SW480 (cell line): ENCODE measurements around the gene FUT9.

Experiments
- DNase-seq: peaks from one replicate; pipeline ENCODE4 v3.0.0-alpha.2; 2016; ENCODE audit warnings: low spot score

Gene FUT9

DNA sequence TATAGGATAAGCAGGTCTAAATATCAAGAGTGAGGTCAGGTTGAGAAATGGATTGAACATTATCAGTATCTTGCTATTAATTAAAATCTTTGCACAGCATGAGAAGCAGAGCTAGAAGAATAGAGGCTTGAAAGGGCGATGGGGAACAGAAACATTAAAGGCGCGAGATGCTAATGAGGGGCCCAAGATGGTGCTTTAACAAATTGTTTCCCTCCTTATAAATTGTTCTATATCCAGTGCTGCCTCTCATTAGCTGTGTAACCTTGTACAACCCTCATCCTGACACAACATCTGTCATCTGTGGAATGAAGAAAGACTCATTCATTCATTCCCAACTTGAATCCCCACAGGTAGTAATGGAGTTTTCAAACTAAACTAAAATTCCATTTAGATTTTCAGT, 57.8 kb downstream of the FUT9 start:
- no peak for DNase-seq

GRCh38 chr6:96074006-96074405, 58.2 kb downstream of the FUT9 start:
- DNase-seq = no peak

- DNase-seq = no peak
Measured at GRCh38 chr6:96075826-96076225, 60.1 kb downstream of the FUT9 start.

DNA sequence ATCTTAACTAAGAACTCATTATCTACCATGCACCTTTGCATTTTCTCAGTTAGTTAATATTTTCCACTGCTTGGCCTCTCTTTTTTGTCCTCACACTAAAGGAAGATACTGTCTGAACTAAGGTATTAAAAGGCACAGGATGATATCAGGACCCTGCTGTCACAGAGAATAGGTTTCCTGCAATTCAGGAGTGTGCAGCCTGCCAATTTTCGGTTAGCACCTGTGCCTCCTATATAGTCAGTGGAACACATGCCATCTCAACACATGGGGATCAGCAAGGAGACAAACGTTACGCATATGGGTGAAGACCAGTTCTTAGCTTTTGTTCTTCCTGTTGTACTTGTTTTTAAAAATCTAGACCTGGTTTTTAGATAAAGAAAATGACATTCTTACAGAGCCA, 71.0 kb downstream of the FUT9 start:
- no peak for DNase-seq

GRCh38 chr6:96089173-96089572, 73.4 kb downstream of the FUT9 start:
- DNase-seq = no peak

DNA sequence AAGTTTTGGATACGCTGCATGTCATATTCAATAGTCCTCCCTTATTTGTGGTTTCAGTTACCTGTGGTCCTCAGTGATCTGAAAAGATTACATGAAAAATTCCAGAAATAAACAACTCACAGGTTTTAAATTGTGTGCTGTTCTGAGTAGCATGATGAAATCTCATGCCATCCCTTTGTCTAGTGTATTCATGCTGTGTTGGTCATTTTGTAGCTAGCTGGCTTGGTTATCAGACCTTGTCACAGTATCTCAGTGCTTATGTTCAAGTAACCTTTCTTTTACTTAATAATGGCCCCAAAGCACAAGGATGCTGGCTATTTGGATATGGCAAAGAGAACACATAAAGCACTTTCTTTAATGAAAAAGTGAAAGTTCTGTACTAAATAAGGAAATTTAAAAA, 78.3 kb downstream of the FUT9 start:
- DNase-seq = no peak

- DNase-seq = no peak
Measured at GRCh38 chr6:96099069-96099468, 83.3 kb downstream of the FUT9 start.

DNA sequence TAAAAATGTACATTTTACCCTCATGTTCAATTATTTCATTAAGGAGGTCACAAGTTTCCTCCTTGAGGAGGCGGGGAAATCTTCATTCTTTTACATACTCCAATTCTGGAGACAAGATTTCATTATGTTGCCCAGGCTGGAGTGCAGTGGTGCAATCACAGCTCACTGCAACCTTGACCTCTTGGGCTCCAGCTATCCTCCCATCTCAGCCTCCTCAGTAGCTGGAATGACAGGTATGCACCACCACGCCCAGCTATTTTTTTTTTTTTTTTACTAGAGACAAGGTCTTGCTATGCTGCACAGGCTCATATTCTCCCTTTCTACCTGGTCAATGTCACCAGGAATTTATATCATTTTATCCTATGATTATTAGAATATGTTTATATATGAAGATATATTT, 85.8 kb downstream of the FUT9 start:
- DNase-seq = no peak

DNA sequence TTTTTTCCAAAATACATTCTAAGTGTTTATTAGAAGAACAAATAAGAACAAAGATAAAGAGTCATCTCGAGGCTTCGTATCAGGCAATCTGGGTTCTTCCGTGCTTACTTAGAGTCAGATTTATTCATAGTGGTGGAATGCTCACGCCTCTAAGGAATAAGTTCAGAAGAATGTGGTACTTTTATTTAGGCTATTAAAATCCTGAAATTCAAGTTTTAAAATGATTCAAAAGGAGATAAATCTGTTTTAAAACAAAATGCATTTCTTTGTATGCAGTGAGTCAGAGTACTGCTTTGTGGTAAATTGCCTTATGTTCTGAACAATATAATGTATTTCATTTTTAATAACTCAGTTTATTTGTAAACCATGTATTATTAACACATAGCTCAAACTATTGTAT, 89.1 kb downstream of the FUT9 start:
- no peak for DNase-seq

DNA sequence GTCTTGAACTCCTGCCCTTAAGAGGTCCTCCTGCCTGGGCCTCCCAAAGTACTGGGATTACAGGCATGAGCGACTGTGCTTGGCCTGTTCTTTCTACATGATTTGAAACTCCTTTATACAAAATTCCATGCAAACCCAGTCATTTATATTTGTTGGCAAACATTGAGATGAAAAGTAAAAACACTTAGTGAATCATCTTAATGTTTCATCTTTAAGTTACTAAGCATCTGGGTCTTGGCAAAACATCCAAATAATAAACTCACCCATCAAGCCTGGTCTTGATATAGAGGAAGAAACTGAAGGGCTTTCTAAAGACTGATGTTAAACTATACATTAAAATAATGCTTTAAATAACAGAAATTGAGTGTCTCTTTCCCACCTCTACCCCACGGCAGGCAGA, 95.1 kb downstream of the FUT9 start:
- DNase-seq = no peak

DNA sequence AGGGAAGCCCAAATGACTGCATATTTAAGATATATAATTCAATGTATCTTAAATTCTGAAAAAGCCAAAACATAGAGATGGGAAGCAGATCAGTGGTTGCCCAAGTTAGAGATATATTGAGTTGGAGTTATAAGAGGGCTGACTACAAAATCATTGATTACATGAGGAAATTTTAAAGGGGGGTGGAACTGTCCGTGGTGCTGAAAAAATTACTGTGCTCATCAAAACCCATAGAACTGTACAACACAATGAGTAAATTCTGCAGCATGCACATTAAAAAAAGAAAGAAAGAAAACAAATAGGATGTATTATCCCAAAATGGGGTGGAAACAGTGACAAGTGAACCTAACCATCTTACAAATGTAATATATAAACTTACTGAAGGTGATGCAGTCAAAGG, 100.9 kb downstream of the FUT9 start:
- DNase-seq = no peak

- DNase-seq = no peak
Measured at GRCh38 chr6:96124778-96125177, 109.0 kb downstream of the FUT9 start.

DNA sequence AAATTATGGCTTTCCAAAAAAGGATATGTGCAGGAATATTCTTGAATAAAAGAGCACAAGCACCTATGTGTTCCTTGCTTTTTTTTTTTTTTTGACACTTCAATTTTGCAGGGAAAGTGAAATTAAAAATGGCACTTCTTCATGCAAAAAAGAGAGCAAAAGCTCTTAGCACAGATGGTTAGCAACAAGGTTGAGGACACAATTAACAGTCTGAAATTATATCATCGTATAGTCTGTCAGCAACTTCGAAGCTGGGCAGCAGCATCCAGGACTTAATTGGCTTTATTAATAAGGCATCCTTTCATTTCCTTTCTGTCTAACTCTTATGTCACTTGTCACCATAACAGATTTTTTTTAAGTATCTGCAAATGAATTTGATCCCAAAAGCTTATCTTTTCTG, 122.6 kb downstream of the FUT9 start:
- DNase-seq = no peak

- no peak for DNase-seq
Measured at GRCh38 chr6:96142142-96142541, 126.4 kb downstream of the FUT9 start.

DNA sequence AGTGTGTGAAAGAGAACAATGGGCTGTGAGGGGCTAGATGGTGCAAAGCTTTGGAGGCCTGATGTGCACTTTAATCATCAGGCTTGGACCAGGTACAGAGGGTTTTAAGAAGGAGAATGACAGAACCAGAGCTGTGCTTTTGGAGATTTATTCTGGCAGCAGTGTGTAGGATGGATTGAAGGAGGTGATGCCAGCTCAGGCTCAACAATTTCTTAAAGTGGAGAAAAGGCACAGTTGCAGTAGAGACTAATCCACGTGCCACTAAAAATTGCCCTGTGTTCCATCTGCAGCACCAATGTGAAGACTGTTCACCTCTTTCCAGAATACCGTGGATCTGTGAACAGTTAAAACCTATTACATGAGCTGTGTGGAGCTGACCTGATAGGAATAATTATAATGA, 134.7 kb downstream of the FUT9 start:
- no peak for DNase-seq

DNA sequence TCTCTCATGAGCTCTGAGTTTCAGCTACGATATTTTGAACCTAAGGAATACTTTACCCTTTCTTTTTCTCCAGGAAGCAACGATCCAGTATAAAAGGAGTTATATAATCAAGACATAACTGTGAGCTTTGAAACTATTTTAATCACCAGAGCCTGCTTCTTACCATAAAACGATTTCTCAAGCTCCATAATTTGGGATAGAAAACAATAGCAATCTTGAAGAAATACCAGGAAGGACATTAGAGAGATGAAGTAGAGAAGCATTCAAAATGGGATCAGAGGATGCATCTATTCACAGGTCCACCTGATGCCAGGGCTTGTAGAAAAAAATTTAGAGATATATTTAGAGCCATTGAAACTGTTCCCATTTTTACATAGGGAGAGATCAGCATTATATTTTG, 135.9 kb downstream of the FUT9 start:
- no peak for DNase-seq

DNA sequence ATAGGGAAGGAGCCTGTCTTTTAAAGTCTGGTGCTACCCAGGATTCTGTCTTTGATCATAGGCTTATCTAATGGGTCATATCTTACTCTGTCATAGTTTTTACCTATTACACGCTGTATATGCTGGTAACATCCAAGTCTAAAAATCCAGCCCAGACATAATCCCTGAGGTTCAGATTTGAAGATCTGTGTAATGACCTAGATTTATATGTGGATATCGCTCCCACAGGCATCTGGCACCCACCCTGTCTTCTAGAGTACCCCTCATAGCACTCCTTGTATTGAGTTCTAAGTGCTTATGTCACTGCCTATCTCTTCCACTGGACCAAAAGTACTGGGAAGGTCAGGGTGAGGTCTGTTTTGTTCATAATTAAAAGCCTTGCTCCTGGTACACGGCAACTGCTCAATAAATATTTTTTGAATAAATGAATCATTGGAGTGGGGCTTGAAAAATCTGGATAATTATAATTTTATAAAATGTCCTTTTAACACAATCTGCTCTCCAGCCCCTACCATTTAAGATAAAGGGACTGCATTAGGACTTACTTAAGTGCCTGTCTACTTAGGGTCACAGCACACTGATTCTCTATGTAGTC, 136.4 kb downstream of the FUT9 start:
- DNase-seq = no peak

DNA sequence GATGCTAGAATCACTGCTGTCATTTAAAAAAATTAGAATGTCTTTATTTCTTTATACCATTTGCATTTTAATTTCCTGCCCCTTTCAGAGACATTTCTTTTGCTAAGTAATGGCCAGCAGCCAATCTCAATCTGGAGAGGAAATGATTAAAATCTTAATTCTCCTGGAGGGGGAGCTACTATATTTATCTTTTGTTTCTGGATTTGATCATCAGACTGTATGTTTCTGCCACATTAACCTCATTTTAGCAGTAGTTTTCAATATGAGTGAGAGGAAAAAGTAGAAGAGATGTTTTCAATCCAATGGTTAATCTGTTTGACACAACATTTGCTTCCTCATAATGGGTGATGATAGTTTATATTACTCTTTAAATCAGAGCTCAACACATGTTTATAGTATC, 138.0 kb downstream of the FUT9 start:
- no peak for DNase-seq

- DNase-seq = no peak
Measured at GRCh38 chr6:96156425-96156824, 140.7 kb downstream of the FUT9 start.

DNA sequence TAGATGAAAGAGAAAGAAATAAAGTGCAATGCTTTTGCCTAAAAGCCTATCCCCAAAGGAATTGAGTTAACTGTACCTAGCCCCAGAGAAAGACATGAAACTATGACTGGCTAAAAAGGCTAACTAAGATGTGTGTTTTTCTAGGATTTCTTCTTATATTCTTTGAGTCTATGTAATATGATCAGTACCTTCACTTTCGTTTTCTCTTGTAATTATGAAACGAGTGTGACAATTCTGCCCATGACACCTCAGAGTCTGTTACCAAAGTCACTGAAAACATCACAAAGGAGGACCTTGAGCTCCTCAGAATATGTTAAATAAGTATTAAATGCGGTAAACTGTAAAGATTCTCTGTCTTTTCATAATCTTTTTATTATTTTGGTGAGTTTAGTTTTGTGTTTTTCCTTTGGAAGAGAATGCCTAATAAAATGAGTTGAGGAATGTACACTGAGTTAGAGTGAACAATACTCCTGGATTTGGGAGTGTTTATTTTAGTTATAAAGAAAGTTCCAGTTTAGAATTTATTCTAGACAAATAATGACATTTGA, 141.3 kb downstream of the FUT9 start:
- no peak for DNase-seq

DNA sequence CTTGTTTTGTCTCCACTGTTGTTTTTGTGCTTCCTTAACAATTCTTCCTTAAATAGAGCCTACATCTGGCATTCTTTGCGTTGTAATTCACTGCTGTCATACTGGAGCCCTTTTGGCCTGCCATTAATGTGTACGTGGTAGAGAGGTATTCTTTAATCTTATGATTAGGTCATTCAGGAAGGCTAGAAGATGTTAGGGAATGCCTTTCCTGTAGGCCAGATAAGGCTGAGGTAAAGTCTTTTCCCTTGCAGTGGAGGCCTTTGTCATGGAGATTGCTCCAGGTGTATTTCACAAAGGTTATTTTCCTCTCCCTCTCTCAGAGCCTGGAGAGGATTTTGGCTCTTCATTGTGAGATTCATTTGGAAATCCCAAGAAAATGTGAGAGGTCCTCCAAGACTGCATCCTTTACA, 146.9 kb downstream of the FUT9 start:
- no peak for DNase-seq

DNA sequence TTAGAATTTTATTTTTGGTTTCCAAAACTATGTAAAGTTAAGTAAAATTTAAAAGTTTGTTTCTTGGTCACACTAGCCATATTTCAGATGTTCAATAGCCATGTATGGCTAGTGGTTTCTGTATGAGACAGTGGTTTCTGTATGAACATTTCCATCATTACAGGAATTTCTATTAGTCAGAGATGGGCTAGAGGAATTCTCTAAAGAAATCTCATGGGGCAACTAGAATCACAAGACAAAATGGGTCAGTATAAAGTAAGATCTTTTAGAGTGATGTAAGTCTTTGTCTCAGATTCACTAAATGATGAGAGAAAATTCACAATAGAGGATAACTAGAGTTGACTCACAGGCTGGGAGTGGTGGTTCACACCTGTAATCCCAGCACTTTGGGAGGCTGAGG, 149.0 kb downstream of the FUT9 start:
- no peak for DNase-seq

DNA sequence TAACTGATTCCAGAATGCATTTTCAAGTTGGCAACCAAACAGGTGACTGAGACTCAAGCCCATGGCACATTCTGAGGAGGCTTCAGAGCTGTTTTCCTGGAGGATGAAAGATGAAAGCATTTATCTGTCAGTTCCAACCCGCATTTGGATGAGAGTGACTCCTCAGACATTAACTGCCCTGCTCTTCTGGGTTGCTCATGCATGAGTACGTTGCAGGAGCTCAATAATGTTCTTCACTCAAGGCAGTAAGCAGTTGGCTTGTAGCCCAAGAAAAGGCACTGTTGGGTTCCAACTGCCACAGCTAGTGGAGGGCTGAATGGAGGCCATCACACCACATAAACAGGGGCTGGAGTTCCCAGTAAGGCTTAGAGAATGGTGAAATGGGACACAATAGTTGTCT, 155.3 kb downstream of the FUT9 start:
- no peak for DNase-seq

DNA sequence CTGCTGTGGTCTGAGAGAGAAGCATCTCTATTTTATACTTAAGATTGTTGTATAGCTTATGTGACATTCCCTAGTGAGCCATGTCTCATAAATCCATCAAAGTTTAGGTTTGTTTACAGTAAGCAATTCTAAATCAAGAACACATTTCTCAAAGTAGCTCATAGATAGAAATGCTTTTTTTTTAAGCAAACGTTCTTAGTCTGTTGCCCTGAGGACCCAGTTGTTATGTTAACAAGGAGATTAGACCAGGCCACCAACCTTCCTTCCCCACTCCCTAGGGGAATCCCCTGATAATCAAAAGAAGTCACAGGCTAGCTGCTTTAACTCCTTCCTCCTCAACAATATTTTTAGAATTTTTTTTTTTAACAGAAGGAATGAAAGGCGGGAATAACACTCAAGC, 169.0 kb downstream of the FUT9 start:
- no peak for DNase-seq

GRCh38 chr6:96186094-96186493, 170.3 kb downstream of the FUT9 start:
- no peak for DNase-seq
